ENCODE data around the gene ZSCAN30.
A peak's percentile ranks its signal among the peaks of the same experiment; 100 is the strongest.

Gene ZSCAN30

DNA sequence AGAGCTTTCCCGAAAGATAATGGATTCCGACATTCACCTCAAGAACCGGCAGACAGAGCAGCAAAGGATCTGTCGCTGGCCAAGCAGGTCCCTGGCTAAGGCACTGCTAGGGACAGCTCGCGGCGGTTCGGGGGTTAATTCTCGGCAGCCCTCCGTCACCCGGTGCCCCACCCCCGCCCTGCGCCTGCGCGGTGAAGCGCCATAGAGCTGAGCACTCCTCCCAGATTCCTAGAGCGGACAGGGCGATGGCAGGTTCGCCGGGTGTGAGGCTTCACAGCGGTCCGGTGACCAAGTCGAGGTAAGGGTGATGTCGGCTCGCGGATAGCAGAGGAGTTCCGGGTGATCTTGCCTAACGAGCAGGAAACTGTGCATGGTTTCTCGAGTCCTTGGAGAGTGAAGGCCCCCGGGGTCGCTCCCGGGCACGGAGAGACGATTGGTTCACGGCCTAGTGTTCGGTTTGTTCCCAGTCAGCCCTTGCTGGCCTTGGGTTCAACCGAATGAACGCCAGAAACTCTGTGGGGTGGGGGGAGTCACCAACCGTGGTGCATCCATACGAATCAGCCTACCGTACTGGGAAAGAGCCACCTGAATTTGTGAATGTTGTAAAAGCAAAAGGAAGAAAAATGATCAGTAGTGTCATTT, at the start of gene ZSCAN30:
ZSCAN30 (minus strand) TSS at position 136 of the 642 bp plus-strand sequence. CDS start 25,877 bp downstream, outside the sequence.
- peak; percentile 84 to 94 for DNase-seq

DNA sequence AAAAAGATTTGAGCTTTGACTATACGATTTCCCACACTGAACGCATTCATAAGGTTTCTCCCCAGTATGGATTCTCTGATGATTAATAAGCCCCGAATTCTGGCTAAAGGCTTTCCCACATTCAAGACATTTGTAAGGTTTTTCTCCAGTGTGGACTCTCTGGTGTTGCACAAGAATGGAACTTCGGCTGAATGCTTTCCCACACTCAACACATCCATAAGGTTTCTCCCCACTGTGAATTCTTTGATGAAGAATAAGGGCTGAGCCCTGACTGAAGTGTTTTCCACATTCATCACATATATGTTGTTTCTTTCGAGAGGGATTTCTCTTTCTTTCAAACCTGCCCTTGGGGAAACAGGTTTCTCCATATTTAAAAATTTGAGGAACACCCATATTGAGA, 47.3 kb upstream of the ZSCAN30 start:
- DNase-seq: no peak

DNA sequence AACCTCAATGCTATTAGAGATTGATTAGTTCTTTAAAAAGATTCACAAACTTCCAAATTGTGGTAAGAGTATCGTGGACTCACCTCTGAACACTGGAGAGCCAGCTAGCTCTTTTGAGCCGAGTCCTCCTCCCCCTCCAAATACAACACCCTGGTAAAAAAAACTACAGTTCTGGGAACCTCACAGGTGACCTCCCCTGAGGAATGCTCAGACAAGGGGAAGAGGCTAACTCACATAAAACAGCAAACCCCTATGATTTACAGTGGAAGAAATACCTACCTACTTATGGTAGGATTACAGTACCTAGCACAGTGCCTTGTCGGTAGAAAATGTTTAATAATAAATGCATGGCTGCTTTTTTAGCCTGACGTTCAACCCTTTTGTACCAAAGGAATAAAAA, 45.8 kb upstream of the ZSCAN30 start:
- DNase-seq: no peak

DNA sequence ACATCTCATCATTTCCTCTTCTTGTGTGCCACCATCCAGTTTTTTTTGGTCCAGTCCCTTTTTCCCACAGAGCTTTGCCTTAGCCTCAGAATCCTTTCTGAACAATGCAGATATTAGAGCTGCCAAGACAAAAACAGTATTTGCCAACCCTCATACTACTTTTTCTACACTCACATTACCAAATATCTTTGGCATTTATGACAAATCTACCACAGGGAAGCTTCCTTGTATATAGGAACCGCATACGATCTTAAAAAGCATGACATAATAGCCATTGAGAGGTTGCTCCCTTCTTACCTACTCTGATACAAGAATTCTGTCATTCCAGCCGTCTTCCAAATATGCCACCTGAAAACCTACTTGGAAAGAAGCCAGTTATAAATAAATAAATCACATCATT, 44.8 kb upstream of the ZSCAN30 start:
- no peak for DNase-seq

DNA sequence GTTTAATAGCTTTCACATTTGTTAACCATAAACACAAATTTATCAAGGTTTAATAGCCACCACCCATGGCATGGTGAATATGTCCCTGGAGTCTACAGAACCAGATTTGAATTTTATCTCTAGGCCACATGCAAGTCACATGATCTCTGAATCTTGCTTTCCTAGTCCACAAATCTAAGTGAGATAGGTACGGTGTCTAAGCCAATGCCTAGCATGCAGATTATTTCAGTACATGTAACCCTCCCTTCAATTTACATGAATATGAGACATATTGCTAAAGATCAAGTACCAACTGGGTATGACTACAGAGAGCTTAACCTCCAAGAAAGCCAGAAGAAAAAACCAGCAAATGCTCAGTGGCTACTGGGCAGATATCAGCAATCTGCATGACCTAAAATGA, 44.2 kb upstream of the ZSCAN30 start:
- no peak for DNase-seq

DNA sequence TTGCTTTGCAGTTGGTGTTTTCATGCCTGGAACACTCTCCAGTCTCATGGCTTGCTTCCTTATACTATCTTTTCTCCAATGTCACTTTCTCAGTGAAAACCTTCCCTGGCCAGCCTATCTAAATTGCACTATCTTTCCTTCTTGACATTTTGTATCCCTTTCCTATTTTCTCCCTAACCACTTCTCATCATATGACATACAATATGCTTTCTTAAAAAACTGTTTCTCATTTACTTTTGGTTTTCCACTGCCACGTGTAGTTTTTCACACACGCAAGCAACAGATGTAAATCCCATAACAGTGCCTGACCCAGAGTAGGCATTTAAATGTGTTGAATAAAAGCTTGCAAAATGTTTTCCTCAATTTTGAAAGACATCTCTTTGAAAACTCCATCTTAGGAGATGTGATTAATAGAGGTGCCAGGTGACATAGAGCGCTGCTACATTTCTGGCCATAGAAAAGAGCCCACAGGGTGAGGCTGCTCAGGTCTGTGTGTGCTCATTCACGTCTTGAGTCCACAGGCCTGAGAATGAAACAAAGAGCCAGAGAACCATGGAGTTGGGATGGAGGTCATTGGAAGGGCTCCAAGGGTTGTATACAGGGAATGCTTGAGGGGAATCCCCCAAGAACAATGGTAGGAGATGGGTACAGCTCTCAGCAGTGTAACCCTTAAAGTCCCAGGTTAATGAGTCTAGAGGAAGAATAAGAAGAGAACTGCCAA, 41.5 kb upstream of the ZSCAN30 start:
- DNase-seq: no peak

DNA sequence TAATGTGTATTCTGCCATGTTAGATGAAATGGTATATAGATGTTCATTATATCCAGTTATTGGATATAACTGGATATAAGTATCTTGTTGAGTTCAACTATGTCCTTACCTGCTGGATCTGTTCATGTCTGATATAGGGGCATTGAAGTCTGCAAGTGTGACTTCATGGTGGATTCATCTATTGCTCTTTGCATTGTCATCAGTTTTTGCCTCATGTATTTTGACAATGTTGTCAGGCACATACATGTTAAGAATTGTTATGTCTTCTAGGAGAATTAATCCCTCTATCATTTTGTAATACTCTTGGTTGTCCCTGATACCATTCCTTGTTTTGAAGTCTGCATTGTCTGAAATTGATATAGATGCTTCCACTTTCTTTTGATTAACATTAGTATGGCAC, 38.8 kb upstream of the ZSCAN30 start:
- no peak for DNase-seq

DNA sequence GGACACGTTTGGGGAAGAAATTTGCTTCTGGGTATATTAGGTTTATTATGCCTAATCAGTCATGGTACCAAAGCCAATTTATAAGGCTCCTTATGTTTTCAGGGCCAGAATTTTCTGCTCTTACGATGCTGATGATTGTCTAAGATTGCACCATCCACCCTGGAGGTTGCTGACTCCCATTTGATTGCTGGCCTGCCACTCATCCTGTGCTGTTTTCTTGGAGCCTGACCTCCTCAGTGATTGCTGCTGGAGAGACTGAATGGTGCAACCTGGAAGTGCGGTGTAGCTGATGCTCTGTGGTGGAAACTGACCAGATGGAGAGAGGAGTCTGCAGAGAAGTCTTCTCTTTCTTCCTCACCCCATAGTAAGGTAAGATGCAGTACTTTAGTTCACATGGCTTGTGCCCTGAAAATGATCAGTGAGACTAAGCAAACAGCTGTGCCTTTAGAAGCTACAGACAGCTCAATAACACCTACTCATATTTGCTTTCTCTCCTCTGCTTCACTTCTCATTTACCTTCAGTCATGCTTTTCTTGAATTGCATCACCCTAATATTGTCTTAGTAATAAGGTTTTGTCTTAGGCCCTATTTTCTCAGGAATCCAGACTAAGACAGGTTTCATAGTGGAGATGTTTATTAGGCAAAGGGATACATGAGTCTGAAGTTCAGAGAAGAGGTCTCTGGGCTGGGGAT, 36.8 kb upstream of the ZSCAN30 start:
- no peak for DNase-seq

DNA sequence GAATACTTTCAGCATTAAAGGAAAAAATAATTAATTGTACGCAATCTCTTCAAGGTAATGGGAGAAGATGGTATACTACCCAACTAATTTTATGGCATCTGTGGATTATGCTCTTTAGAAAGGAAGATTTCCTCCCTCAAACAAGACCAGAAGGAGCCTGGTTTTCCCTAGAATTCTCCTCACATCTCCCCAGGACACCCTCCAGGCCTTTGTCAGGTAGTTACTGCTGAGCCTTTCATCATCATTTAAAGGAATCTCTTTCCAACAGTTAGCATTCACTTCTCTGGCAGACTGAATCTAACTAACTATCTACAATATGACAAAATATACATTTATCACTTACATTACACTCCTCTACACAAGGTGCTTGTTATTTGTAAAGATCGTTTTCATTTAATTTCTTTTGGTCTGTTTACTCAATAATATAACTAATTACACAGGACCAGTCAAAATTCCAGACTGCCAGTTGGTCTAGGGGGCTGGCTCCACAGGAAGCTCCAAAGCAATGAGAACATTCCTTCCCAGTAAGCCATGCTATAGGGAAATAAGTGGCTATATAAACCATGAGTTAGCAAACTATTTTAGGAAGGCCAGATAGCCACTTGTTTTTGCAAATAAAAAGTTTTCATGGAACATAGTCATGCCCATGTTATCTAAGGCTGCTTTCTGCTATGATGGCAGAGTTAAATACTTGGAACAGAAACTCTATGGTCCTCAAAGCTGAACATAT, 35.1 kb upstream of the ZSCAN30 start:
- DNase-seq: no peak

DNA sequence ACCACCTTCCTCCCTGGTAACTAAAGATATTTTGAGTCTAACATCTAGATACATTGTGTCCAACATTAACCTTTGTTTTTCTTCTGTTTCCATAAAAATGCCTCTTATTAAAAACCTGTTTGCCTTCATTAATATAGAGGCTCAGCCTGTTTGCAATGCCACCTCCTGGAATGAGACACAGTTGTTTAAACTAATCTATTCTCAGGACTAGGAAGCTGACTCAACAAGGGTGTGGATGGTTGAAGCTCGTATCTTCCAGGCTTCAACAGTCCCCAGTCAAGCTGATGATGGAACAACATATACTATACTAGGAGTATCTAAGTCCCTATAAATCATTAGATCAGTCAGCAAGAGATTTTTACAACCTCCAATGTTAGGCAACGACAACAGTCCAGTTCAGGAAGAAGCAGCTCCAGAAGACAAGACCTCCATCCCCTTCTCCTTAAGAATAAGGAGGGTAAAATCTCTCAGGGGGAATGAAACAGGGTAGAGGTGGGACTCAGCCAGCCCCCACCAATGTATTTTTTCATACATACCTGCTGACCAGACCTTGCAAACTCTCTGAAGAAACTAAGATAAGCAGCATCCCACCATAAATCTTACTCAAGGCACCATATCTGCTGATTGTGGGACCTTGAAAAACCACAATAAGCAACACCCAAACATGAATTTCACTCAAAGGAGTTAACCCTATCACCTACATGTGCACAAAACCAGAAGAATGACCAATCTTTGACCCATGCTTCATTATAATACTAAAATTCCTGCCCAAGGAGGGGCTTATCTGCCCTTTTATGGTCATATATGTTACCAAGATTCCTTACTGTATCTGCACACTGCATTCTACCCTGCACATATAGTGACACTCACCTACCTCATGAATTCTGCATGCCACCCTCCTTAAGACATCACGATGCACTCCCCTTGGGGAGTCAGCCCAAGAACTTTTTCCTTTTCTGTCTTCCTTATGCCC, 32.7 kb upstream of the ZSCAN30 start:
- no peak for DNase-seq

DNA sequence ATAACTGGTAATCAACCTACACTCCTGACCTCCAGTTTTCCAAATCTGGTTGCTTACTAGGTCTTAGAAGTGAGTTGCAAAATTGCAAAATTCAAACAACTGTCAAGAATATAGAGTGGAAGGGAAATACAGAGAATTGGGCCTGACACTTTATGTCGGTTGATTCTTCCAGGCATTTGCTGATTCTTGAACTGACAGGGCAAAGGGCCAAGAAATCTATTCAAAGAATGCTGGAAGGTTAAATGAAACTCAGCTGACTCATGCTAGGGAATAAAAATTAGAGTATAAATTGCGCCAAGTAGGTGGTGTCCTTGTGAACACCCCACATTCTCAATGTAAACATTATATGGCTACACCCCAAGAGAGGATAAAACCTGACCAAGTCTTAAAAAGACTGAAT, 21.5 kb upstream of the ZSCAN30 start:
- no peak for DNase-seq

DNA sequence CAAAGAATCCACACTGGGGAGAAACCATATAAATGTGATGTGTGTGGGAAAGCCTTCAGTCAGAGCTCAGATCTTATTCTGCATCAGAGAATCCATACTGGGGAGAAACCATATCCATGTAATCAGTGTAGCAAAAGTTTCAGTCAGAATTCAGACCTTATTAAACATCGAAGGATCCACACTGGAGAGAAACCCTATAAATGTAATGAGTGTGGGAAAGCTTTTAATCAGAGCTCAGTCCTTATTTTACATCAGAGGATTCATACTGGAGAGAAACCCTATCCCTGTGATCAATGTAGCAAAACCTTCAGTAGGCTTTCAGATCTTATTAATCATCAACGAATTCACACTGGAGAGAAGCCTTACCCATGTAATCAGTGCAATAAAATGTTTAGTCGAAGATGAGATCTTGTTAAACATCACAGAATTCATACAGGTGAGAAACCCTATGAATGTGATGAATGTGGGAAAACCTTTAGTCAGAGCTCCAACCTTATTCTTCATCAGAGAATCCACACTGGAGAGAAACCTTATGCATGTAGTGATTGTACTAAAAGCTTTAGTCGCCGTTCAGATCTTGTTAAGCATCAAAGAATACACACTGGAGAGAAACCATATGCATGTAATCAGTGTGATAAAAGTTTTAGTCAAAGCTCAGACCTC, 16.7 kb upstream of the ZSCAN30 start:
- no peak for DNase-seq

DNA sequence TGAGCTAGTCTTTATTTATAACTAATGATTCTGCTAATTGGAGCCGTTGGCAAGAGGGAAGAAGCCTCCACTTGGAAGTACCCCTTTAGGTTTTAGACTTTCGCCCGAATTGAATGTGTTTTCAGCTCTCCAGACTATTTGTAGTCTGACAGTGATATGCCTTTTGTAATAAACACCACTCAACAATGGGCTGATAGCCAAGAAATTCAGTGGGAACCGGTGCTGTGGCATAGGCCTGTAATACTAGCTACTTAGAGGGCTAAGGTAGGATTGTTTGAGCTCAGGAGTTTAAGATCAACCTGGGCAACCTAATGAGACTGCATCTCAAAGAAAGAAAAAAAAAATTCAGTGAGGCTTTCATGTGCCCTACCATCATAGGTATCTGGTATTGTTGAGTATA, 13.6 kb upstream of the ZSCAN30 start:
- DNase-seq: no peak

DNA sequence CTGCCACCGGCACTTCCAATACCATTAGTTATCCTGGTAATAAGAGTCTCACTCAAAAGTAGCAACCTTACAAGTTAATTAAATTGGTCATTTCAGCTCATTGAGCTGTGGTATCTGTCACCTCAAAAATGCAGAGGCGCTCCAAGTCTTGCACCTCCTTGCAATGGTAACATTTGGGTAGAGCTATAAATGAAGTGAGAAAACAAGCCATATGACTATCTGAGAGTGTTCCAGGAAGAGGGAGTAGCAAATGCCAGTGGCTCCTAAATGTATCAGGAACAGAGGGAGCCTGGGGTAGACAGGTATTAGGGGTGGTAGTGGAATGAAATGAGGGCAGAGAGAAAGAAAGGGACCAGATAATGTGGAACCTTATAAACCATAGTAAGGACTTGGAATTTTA, 6.0 kb upstream of the ZSCAN30 start:
- no peak for DNase-seq

DNA sequence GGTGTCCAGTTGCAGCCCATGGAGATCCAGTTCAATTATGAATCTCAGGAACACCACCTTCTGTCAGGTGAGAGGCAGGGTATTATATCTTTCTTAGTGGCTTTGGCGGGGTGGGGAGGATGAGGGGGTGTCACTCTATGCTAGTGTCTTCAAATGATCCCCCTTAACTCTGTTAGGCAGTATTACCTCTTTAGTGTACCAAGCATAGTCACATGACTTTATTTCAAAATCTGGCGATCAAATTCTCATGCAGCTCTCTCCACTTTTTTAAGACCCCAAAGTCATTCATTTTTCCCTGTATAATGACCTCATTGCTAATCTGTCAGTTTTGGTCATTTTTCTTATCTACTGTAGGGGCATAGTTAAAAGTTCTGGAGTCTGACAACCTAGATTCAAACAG, 1.1 kb upstream of the ZSCAN30 start:
- DNase-seq: no peak

DNA sequence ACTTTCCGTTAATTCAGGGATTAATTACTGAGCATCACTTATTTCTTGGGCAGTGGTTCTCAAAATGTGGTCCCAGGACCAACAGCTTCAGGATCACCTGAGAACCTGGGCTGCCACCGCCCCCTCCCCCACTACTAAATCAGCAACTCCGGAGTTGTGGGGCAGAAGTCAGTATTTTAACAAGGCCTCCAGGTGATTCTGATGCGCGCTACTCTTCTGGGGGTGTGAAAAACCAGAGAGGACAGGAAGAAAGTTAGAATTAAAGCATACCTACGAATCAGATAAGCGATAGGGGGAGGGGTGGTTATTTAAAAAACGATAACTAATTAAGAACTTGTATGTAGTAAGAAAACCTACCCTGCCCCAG, 319 bp downstream of the ZSCAN30 start:
- DNase-seq: no peak

DNA sequence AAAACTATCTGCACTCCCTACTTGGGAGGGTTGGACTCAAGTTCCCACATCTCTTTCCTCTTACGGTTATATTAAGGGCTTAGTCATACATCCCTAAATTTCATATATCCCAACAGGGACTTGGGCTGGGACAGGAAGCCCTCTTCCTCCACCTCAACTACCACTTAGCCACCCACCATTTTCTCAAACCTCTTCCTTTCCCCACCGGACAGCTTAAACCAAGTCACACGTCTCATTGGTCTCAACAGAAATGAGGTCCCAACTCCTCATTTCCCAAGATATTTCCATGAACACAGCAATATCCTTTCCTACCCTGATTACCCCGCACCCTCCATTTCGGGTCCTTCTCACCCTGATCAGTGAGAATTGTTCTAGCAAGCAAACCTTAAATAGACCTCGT, 736 bp downstream of the ZSCAN30 start:
- DNase-seq: no peak

DNA sequence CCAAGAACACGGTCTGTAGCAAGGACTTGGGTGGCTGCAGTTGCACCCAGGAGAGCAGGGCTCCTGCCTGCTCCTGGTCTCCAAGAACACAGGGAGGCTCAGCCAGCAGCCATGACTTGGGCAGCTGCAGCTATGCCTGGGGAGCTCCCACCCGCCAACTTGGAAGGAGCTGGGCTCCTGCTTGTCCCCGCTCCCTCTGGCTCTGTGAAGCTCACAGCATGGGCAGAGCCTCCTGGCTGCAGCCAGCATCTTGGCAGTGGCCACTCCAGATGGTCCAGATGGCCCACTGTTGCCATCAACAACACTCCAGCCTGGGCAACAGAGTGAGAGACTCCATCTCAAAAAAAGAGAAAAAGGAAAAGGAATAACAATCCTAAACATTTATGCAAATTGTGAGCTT, 5.2 kb downstream of the ZSCAN30 start:
- peak; percentile 48 to 85 for DNase-seq

DNA sequence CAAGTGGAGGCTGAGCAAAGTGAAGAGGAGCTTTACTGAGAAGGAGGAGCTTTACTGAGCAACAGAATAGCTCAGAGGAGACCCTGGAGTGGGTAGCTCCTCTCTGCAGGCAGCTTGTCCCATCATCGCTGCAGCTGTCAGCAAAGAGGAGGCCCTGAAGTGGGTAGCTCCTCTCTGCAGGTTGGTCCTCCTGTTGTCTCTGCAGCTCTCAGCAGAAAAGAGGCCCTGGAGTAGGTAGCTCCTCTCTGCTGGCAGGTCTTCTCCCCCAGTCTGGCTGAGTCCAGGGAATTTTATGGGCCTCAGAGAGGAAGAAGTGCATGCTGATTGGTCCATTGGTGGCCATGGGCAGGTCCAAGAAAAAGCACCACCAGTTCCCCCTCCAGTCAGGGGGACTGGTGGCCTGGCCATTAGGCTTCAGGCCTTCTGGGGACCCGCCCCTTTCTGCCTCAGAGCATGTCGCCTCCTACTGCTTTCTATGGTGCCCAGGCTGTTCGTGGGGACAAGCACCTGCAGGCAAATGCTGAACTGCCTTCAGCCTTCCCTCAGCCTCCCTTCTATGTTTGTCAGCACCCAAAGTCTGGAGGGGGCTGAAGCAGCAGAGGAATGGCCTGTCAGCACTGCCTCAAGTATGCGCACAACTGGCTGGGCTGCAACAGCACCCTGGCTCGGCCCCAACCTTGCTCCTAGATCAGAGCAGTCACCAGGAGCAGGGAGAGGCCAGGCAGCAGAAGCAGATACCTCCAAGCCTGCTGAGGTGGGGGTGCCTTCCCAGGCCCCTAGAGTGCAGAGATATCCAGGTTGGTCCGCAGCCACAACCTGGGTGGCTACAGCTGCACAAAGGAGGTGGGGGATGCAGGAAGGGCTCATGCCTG, 5.9 kb downstream of the ZSCAN30 start:
- peak in 1 of 2 experiments; percentile 55 for DNase-seq

DNA sequence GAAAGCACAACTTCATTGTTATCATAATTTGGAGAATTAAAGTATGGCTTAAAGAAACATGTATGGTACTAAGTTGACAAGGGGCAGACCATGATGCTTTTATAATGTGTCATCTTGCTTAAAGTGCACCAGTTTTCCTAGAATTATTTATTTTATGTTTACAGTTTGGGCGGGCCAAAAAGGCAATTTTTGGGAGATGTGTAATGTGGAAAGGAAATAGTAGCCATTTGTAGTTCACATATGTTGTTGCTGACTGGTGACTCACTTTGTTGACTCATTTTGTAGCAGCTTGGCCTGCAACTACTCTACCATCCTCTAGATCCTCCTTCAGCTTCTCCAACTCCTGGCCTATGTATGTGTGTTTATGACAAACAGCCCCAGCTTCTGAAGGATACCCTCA, 7.7 kb downstream of the ZSCAN30 start:
- DNase-seq: peak in 1 of 2 experiments; percentile 7

DNA sequence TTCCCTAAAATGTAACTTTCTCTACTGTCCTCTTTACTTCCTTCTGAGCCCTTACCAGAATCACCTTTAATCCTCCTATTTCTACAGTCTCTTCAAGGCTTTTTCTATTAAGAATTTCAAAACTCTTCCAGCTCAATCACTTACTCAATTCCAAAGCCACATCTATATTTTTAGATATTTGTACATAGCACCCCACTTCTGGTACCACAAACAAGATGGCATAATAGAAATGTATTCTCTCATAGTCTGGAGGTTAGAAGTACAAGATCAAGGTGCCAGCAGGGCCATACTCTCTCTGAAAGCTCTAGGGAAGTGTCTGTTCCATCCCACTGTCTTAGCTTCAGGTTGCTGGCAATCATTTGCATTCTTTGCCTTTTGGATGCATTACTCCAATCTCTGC, 11.1 kb downstream of the ZSCAN30 start:
- DNase-seq: no peak
